GM21825 (cell line): ENCODE measurements around the gene NUSAP1.
A peak's percentile ranks its signal among the peaks of the same experiment; 100 is the strongest.
"Not testable (repeated sequence)": the region's sequence is repeated elsewhere in the genome, so short reads cannot be mapped to it uniquely, and the experiment has no call there.

Experiments used
- ATAC-seq: cut with Tn5 transposase; IDR thresholded peaks from one replicate; pipeline ENCODE4 v1.9.1; 2021; ENCODE audit warnings: mild to moderate bottlenecking, moderate library complexity; ENCODE audit not compliant: unreplicated experiment

Gene NUSAP1

GRCh38 chr15:41411031-41411430, 78.3 kb downstream of the NUSAP1 start:
- ATAC-seq, result no peak

GRCh38 chr15:41411441-41411840, 78.8 kb downstream of the NUSAP1 start:
- ATAC-seq, result no peak

GRCh38 chr15:41416128-41416741, 83.6 kb downstream of the NUSAP1 start:
- peak; percentile 8 for ATAC-seq

DNA sequence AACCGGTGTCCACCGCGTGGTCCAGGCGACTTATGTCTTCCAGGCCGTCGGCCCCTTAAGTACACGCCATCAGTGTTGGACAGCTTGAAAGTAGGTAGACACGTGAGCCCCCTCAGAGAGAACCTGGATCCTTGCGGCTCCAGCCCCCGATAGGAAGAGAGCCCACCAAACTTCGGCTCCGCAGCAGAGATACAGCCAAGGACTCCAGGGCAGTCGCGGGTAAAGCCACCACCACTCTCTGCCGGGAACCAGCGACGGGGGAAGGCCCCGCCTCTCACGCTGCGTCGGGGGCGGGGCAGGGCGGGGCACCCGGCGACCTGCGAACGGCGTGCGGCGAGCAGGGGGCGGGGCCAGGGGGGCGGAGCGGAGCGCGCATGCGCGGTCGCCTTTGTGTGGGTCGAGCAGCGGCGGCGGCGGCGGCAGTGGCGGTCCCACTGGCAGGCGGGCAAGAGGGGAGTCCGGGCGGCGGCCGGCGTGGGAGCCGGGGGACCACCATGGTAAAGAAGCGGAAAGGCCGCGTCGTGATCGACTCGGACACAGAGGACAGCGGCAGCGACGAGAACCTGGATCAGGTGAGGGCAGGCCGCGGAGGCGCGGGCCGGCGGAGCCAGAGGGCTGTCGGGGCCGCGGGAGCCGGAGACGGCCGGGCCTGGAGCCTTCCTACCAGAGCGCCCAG, 84.2 kb downstream of the NUSAP1 start, which contains the start of gene RTF1:
Gene RTF1 (plus strand): TSS at position 354 of the 676 bp plus-strand sequence. CDS start 21 bp downstream, at position 375.
- ATAC-seq, result peak; percentile 81

DNA sequence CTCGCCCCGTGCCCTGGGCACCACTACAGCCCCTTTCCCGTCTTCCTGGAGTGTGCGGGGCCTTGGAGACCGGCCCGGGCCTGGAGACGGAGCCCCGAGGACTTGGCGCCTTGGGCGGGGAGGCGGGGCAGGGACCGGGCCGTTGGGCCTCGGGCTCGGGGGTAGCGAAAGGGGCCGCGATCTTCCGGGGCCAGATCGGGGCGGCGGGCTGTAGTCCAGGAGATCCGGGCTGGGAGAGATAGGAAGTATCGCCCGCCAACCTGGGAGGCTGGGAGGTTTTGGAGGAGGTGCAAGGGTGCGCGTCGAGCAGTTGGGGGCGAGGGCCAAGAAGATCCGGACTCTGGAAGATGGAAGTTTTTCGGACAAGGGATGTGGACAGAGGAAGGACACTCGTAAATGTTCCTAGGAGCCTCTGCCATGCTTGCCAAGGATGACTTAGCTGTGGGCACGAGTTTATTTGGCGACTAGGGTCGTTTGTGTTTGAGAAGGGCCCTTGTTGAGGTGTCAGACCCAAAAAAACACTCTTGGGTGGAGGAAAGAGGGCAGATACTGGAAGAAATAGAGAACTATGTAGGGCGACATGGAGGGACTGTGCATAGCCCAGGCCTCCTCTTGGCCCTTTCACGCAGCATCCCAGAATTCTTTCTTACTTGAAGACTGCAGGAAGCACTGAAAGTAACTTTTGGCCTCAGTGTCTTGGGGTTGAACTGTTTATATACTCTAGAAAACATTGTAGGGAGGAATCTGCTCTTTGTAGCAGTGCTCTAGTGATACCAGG, 84.9 kb downstream of the NUSAP1 start:
- peak; percentile 51 for ATAC-seq

DNA sequence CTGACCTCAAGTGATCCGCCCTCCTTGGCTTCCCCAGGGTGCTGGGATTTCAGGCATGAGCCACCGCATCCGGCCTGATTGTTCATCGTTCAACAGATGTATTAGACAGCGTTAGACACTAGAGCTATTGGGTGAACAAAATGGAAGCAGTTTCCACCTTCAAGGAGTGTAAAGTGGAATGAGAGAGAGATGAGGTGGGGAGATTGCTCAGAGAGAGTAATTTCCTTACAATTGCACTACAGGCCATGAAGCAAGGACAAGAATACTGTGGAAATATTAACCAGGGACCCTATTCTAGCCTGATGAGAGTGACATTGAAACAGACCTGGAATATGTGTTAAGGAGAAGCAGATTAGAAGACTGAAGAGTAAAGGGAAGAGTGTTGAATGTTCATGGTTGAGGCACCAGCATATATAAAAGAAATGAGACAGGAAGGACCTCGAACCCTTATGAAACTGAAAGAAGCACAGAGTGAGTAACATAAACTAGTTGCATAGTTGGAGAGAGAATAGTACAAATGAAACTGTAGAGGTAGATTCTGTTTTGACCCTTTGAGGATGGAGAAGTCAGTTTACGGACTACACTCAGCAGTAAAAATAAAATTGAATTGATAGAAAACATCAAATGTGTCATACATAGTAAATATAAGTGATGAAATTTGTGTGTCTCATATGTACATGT, 91.4 kb downstream of the NUSAP1 start:
- peak; percentile 77 for ATAC-seq

GRCh38 chr15:41424809-41425208, 92.1 kb downstream of the NUSAP1 start:
- no peak for ATAC-seq

GRCh38 chr15:41425907-41426306, 93.2 kb downstream of the NUSAP1 start:
- not testable (repeated sequence) for ATAC-seq

DNA sequence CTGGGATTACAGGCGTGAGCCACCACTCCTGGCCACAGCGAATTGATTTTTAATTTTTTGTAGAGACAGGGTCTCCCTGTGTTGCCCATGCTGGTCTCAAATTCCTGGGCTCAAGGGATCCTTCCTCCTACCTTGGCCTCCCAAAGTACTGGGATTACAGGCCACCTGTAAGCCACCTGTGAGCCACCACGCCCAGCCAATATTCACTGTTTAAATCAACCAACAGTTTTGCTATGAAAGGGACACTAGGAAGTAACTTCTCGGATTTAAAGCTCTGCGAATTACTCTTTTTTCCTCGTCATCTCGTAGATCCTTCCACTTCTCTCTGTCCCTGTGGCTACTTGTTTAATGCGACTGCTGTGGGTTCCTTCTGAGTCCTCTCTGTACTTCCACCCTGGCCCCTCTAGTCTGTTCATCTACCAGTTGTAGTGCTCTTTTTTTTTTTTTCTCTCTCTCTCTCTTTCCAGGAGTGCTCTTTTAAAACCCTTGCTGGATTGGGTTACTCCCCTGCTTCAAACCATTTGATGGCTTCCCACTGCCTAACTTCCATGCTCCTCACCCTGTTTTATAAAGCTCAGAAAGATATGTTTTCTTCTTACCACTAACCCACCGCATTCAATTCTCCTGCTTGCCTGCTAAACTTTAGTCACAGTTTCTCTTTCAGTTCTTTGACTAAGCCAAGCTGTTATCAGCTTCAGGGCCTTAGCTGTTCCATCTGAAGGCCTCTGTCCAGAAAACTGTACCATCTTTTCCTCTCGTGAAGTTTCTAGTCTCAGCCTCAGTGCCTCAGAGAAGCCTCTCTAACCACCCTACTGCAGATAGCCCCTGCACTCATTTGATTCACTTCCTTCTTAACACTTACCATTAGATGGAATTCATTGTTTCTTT, 96.6 kb downstream of the NUSAP1 start:
- ATAC-seq, result peak; percentile 64
